ENCODE measurements around the gene PM20D1.
"Not testable (repeated sequence)": the region's sequence is repeated elsewhere in the genome, so short reads cannot be mapped to it uniquely, and the experiment has no call there.

The PM20D1 gene

DNA sequence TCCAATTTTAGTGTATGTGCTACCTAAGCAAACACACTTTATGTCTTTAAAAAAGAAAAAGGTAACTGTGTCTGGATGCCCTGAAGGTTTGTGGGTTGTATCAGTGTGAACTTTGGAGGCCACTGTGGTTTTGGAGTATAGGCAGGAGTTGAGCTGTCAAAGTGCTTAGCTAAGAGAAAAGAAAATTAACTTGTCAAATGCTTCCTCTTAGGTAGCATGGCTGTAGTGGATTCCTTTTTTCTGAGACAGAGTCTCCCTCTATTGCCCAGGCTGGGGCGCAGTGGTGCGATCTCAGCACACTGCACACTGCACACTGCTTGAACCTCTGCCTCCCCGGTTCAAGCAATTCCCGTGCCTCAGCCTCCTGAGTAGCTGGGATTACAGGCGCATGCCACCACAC, 25.8 kb downstream of the PM20D1 start:
- Mint-ChIP-seq H3K36me3 (peaks cover 20% of the 10 kb centered on the region), H3K27me3 (no peaks in the 10 kb centered on the region), H3K9me3 (ENCODE audit: low read depth) (peaks cover 6% of the 10 kb centered on the region), H3K4me3 (no peak overlapping the region), H3K27ac (no peak overlapping the region), H3K4me1 (ENCODE audit: low read depth) (peaks cover 5% of the 10 kb centered on the region)

DNA sequence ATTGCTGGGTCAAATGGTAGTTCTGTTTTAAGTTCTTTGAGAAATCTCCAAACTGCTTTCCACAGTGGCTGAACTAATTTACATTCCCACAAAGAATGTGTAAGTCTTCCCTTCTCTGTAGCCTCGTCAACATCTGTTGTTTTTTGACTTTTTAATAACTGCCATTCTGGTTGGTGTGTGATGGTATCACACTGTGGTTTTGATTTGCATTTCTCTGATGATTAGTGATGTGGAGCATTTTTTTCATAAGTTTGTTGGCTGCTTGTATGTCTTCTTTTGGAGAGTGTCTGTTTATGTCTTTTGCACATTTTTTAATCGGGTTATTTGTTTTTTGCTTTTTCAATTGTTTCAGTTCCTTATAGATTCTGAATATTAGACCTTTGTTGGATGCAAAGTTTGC, 26.7 kb downstream of the PM20D1 start:
- not testable (repeated sequence) for H3K27ac Mint-ChIP-seq; H3K27me3 Mint-ChIP-seq; H3K9me3 Mint-ChIP-seq (ENCODE audit: low read depth); H3K4me3 Mint-ChIP-seq; H3K4me1 Mint-ChIP-seq (ENCODE audit: low read depth)
- H3K36me3 Mint-ChIP-seq: peaks cover 20% of the 10 kb centered on the region

DNA sequence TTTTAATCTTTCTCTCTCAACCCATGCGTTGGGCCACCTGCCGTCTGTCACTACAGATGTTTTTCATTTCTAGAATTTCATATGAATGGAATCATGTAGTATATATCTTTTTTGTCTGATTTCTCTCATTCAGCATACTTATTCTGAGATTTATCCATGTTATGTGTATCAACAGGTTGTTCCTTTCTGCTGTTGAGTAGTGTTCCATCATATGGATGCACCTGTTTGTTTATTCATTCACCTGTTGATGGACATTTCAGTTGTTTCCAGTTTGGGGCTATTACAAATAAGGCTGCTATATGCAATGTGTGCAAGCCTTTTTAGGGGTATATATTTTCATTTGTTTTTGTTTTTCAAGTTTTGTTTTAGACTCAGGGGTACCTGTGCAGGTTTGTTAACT, 27.5 kb downstream of the PM20D1 start:
- H3K27ac Mint-ChIP-seq: no peak overlapping the region
- H3K4me1 Mint-ChIP-seq (ENCODE audit: low read depth): peaks cover 14% of the 10 kb centered on the region

DNA sequence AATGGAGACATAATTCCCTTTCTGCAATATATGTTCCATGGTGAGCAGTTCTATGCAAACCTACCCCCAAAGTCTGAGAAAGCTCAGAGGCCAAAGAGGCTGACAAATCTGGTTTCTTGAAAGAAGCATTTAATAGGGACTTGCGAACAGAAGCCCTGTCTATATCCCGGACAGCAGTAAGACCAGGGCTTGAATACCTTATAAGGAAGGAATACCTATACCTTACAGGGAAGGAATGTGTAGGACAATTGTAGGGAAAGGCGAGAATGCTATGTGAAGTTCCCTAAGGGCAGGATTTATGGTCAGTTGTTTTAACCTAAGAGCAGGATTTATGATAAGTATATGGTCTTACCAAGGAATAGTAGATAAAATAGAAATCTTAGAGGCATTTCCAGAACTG, 31.9 kb downstream of the PM20D1 start:
- H3K4me3 Mint-ChIP-seq: no peak overlapping the region
- no peaks in the 10 kb centered on the region for H3K27me3 Mint-ChIP-seq
- H3K9me3 Mint-ChIP-seq (ENCODE audit: low read depth): no peaks in the 10 kb centered on the region
- H3K4me1 Mint-ChIP-seq (ENCODE audit: low read depth): peaks cover 22% of the 10 kb centered on the region
- peaks cover 7% of the 10 kb centered on the region for H3K36me3 Mint-ChIP-seq
- H3K27ac Mint-ChIP-seq: no peak overlapping the region

More for the DNA sequence above, 27.5 kb downstream of the PM20D1 start:
- H3K36me3 Mint-ChIP-seq: peaks cover 16% of the 10 kb centered on the region
- peaks cover 6% of the 10 kb centered on the region for H3K9me3 Mint-ChIP-seq (ENCODE audit: low read depth)
- H3K4me3 Mint-ChIP-seq: no peak overlapping the region
- H3K27me3 Mint-ChIP-seq: no peaks in the 10 kb centered on the region

DNA sequence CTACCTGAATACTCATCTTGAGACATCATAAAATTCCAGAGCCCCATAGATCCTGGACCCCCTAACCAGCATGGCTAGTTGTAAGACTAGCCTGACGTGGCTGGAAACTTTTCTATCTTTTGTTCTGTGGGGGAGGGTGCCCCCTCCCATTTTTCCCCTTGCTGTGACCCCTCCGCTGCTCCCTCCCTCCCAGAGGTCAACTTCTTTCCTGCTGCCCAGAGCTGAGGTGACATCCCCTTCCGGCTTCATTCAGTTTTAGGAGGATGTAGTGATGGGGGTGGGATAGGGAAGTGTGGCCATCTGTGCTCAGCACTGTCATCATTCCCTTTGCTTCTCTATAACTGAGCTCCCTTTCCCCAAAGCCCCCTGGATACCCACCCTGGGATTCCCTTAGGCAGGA, 32.6 kb downstream of the PM20D1 start:
- no peak overlapping the region for H3K27ac Mint-ChIP-seq
- H3K4me3 Mint-ChIP-seq: no peak overlapping the region
- H3K9me3 Mint-ChIP-seq (ENCODE audit: low read depth): no peaks in the 10 kb centered on the region
- H3K4me1 Mint-ChIP-seq (ENCODE audit: low read depth): peaks cover 23% of the 10 kb centered on the region
- peaks cover 4% of the 10 kb centered on the region for H3K36me3 Mint-ChIP-seq
- H3K27me3 Mint-ChIP-seq: no peaks in the 10 kb centered on the region

DNA sequence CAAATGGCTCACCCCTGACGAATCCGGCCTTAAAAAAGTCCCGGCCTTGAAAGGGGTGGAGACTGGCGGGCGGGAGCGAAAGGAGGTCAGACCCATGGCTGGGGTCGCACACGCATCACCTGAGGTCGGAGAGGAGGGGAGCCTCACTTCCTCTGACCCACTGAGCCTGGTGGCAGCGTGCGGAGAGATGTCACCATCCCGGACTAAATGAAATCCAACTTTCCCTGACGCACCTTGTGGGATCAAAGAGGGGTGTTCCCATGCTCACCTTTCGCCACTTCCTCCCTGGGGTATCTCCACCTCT, 36.2 kb downstream of the PM20D1 start:
- Mint-ChIP-seq H3K36me3 (peaks cover 3% of the 10 kb centered on the region), H3K4me3 (peak overlapping the region; percentile 94), H3K27me3 (no peaks in the 10 kb centered on the region), H3K27ac (peak overlapping the region; percentile 82), H3K4me1 (ENCODE audit: low read depth) (peaks cover 55% of the 10 kb centered on the region), H3K9me3 (ENCODE audit: low read depth) (no peaks in the 10 kb centered on the region)

DNA sequence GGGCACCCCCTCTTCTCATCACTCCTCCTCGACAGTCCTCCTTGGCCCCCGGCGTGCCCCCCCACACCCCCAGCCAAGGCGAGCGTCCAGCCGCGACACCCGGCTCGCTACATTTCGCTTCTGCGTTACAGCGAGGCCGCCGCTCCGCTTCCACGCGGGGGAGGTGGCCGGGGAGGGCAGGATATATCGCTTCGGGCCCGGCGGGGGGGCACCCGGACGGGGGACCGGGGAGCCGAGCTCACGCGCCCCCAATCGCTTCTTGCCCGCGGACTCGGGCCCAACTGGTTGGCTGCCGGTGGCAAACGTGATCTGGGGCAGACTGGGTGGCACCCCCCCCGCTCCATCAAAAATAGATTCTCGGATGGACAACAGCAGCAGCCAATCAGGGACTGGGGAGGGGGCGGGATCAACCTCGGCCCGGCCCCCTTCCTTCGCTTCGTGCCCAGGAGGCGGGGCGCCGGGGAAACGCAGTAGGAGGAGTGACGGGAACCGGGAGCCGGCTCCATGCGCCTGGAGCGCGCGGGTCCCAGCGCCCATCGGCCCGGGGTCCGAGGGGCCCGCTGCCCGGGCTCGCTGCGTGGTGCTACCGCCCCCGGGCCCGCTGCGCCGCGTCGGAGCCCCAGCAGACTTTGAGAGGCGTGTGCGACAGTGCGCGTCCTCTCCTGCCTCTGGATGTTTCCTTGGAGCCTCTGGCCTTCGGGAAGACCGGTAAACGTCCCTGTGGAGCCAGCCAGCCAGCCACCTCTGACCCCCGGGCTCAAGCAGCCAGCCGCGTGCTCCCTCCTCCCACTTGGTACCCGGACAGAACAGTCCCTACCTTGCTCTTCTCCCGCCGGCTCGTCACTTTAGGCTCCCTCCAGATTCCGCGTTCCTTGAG, 36.8 kb downstream of the PM20D1 start, which contains the start of gene SLC41A1:
SLC41A1 (minus strand) TSS at position 321 of the 877 bp plus-strand sequence. CDS start 2,757 bp downstream, outside the sequence.
- H3K4me1 Mint-ChIP-seq (ENCODE audit: low read depth): peaks cover 56% of the 10 kb centered on the region
- no peaks in the 10 kb centered on the region for H3K9me3 Mint-ChIP-seq (ENCODE audit: low read depth)
- peak within 1 kb of the TSS; percentile 94 for H3K4me3 Mint-ChIP-seq
- H3K36me3 Mint-ChIP-seq: peaks cover 3% of the 10 kb centered on the region
- H3K27me3 Mint-ChIP-seq: no peaks in the 10 kb centered on the region
- H3K27ac Mint-ChIP-seq: peak within 1 kb of the TSS; percentile 88

DNA sequence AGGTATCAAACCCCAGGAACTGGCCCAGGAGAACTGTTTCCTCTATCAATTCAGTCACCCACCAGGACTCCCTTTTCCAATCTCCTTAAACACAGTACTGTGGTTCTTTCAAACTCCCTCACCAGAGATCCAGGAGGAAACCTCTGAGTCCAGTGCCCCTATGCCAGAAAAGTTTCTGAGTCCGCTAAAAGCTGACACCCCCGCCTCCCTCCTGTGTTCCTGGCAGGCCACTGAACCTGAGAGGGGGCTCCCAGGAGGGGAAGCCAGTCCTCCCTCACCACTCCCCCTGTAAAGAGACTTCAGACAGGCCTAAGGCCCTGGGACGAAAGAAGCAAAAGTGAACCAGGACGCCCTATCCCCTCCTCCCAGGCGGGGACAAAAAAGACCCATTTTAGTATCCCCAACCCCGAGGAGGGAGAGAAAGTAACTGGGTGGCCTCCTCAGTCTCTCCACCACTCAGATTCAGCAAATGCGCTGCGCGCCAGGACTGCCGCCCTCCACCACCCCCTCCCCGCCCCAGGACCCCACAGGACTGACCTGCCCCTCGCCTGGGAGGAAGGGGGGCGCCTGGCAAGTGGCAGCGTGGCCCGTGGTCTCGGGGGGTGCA, 37.6 kb downstream of the PM20D1 start:
- H3K4me1 Mint-ChIP-seq (ENCODE audit: low read depth): peaks cover 56% of the 10 kb centered on the region
- peak overlapping the region; percentile 91 for H3K4me3 Mint-ChIP-seq
- H3K27ac Mint-ChIP-seq: peak overlapping the region; percentile 88
- H3K27me3 Mint-ChIP-seq: no peaks in the 10 kb centered on the region
- H3K9me3 Mint-ChIP-seq (ENCODE audit: low read depth): no peaks in the 10 kb centered on the region
- H3K36me3 Mint-ChIP-seq: peaks cover 3% of the 10 kb centered on the region

DNA sequence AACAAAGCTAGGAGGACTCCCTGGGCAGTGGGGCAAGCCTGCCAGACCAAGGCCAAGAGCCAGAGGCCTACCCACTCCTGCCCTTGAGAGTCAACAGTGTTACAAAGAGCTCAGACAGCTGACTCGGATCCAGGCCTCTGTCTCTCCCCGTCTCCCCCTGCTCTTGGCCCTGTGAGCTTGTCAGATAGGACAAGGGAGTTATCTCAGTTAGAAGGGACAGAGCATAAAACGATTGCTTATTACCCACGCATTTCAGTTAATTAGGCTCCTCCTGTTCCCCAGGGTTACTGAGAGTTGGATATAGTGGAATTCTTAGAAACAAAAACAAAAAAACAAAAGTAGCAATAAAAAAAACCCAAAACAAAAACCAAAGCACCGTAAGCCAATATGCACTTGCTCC, 38.3 kb downstream of the PM20D1 start:
- Mint-ChIP-seq H3K27me3 (no peaks in the 10 kb centered on the region), H3K9me3 (ENCODE audit: low read depth) (no peaks in the 10 kb centered on the region), H3K36me3 (peaks cover 3% of the 10 kb centered on the region), H3K27ac (peak overlapping the region; percentile 88), H3K4me1 (ENCODE audit: low read depth) (peaks cover 63% of the 10 kb centered on the region), H3K4me3 (peak overlapping the region; percentile 91)

DNA sequence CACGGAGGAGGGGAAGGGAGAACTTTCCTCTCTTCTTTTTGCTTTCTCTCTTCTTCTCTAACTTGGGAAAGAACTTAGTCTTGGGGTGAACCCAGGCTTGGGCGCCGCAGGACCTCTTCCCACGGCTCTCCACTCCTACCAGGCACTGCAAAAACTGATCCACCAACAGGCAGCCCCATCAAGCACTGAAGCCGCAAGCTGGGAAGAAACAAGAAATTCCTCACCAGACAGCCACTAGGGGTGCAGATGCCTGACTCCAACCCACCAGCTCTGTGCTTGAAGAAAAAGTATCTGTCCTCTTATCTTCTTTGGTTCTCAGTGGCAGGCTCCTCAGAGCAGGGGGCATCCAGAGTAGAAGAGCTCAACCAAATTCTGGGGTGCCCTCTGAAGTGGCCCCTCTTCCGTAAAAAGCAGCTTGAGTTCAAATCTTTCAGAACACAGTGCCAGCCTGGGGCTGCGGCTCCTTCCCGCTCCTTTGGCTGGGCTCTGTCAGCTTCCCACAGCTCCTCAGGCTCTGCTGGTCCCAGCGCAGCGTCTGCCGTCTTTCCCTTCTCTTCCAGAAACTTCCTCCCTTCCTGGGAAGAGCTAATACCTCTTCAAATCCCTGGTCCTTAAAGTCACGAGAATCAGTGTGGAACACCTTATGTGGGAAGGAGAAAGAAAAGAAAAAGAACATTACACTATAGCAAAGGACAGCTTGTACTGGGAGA, 39.3 kb downstream of the PM20D1 start:
- peak overlapping the region; percentile 91 for H3K4me3 Mint-ChIP-seq
- H3K27ac Mint-ChIP-seq: peak overlapping the region; percentile 50
- no peaks in the 10 kb centered on the region for H3K27me3 Mint-ChIP-seq
- H3K9me3 Mint-ChIP-seq (ENCODE audit: low read depth): no peaks in the 10 kb centered on the region
- H3K4me1 Mint-ChIP-seq (ENCODE audit: low read depth): peaks cover 73% of the 10 kb centered on the region
- H3K36me3 Mint-ChIP-seq: peaks cover 3% of the 10 kb centered on the region

DNA sequence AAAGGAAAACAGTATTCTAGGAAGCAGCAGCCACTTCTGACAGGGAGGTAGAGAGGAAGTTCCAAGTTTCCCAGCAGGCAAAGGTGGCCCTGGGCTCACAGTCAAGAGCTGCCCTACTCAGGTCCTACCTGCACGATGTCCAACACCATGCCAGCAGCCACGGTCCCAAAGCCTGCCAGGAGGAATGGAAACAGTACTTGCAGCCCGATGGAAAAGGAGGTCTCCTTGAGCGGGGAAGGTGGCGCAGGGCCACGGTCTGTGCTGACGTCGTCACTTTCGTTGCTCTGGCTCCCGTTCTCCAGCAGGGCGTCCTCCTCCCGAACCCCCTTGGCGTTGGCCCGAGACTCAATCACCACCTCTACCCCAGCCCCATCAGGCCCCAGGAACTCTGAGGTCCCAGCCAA, 40.0 kb downstream of the PM20D1 start:
- Mint-ChIP-seq H3K27ac (no peak overlapping the region), H3K4me3 (peak overlapping the region; percentile 91), H3K27me3 (no peaks in the 10 kb centered on the region), H3K9me3 (ENCODE audit: low read depth) (no peaks in the 10 kb centered on the region), H3K4me1 (ENCODE audit: low read depth) (peaks cover 79% of the 10 kb centered on the region), H3K36me3 (peaks cover 3% of the 10 kb centered on the region)

DNA sequence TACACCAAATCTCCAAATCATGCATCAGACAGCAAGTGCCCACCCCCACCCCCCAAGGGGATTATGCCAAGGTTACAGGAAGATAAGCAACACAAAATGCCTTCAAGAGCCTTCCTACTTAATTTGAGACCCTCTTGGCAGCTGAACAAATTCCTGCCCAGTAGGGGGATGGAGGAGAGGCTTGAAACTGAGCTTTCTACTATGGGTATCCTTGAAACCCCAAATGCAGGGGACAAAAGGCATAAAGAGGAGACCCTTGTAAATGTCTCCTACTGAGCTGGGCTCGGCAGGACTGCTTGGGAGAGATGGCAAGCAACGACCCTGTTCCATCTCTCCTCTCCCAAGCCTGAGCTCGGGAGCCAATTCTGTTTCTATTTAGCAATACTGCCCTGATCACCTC, 40.5 kb downstream of the PM20D1 start:
- Mint-ChIP-seq H3K4me3 (peak overlapping the region; percentile 91), H3K36me3 (peaks cover 3% of the 10 kb centered on the region), H3K9me3 (ENCODE audit: low read depth) (no peaks in the 10 kb centered on the region), H3K27ac (peak overlapping the region; percentile 3), H3K27me3 (no peaks in the 10 kb centered on the region), H3K4me1 (ENCODE audit: low read depth) (peaks cover 81% of the 10 kb centered on the region)

DNA sequence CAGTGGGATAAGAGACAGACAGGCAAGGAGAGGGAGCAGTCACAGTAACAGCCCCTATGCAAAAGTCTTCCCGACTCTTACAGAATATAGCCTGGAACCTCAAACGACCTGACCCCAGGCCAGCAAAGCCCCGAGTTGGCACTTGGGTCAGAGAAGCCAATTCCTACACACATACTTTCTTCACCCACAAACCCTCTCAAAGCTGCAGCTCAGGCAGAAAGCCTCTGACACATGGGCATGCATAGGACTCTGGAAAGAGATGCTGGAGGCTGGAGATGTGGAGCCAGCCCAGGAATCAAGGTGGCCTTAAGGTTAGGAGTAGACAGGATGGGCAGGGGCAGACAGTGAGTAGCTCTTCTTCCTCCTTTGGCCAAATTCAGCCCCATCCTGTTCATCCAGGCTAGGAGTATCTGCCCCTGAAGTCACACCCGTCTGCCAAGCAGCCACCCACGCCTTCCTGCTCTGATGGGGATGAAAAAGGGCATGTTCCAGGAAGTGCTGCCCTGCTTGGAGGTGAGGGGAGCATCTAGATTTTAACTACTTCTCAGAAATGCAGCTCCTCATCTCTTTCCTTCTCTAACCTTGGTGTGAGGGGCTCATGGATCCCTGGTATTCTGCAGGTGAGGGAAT, 44.7 kb downstream of the PM20D1 start:
- Mint-ChIP-seq H3K9me3 (ENCODE audit: low read depth) (no peaks in the 10 kb centered on the region), H3K27ac (peak overlapping the region; percentile 89), H3K4me1 (ENCODE audit: low read depth) (peaks cover 70% of the 10 kb centered on the region)

DNA sequence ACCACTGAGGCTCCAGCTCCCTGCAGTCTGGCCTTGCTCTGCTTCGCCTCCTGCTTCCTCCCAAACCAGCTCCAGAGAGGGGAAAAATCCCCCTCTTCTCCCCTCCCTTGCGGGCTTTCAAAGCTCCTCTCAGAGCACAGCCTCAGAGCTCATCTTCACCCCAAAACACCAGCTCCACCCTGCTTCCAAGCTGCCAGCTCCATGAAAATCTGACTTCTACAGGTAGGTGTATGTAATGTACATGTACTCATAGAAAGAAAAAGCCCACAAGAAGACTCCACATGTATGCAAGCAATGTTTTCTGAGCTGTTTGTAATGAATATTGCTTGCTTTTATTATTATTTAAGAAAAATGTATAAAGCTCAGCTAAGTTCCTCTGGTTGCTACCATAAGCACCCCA, 45.3 kb downstream of the PM20D1 start:
- Mint-ChIP-seq H3K4me1 (ENCODE audit: low read depth) (peaks cover 65% of the 10 kb centered on the region), H3K36me3 (peaks cover 3% of the 10 kb centered on the region), H3K27me3 (no peaks in the 10 kb centered on the region), H3K9me3 (ENCODE audit: low read depth) (no peaks in the 10 kb centered on the region), H3K4me3 (peak overlapping the region; percentile 77), H3K27ac (peak overlapping the region; percentile 52)

More for the DNA sequence above, 44.7 kb downstream of the PM20D1 start:
- Mint-ChIP-seq H3K36me3 (peaks cover 3% of the 10 kb centered on the region), H3K27me3 (no peaks in the 10 kb centered on the region), H3K4me3 (peak overlapping the region; percentile 77)

DNA sequence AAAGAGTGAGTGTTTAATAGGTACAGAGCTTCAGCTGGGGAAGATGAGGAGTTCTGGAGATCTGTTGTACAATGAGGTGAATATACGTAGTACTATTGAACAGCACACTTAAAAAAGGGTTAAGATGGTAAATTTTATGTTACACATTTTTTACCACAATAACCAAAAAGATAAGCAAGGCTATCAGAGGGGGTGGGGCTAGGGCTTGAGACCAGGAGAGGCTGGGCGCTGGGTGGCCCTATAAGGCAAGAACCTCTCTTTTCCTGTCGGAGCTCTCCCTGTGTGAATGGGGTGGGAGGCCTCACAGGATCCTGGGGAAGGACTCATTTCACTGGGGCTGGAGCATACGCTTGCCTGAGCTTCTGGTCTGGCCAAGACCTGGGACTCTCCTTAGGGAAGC, 45.9 kb downstream of the PM20D1 start:
- Mint-ChIP-seq H3K27ac (no peak overlapping the region), H3K4me3 (no peak overlapping the region)

More for the DNA sequence above, 45.9 kb downstream of the PM20D1 start:
- Mint-ChIP-seq H3K36me3 (no peaks in the 10 kb centered on the region), H3K9me3 (ENCODE audit: low read depth) (no peaks in the 10 kb centered on the region), H3K27me3 (no peaks in the 10 kb centered on the region), H3K4me1 (ENCODE audit: low read depth) (peaks cover 59% of the 10 kb centered on the region)

Measured in activated naive CD8-positive, alpha-beta T cell (primary cell).